Chondrocyte (in vitro differentiated cells): ENCODE data around the gene ADAMTSL1. TPM values are rescaled to one million over a fixed set of nuclear protein-coding genes. Genes with fewer than 3 reads are reported as not detected.

Source experiments
- DNase-seq: peaks from one replicate; pipeline ENCODE4 v3.0.0; 2021; ENCODE audit warnings: mixed read lengths, low spot score
- H3K27ac Mint-ChIP-seq: one replicate; pipeline ENCODE4 v1.8.0; 2021; ENCODE audit warnings: mild to moderate bottlenecking, moderate library complexity, mixed read lengths; ENCODE audit not compliant: unreplicated experiment
- H3K27me3 Mint-ChIP-seq: 2 replicates; pipeline ENCODE4 v1.8.0; 2021; ENCODE audit warnings: low read depth, mixed read lengths
- H3K36me3 Mint-ChIP-seq: 2 replicates; pipeline ENCODE4 v1.8.0; 2021; ENCODE audit warnings: low read depth, mixed read lengths
- H3K4me1 Mint-ChIP-seq: 2 replicates; pipeline ENCODE4 v1.8.0; 2021; ENCODE audit warnings: low read depth, mild to moderate bottlenecking, mixed read lengths
- H3K4me3 Mint-ChIP-seq: one replicate; pipeline ENCODE4 v1.8.0; 2021; ENCODE audit warnings: mild to moderate bottlenecking, moderate library complexity, mixed read lengths; ENCODE audit not compliant: unreplicated experiment
- H3K9me3 Mint-ChIP-seq: 2 replicates; pipeline ENCODE4 v1.8.0; 2021; ENCODE audit warnings: low read depth, mixed read lengths
- total RNA-seq: library from RNA; stranded (reverse); gene quantifications from 3 replicates; pipeline ENCODE4 v1.2.1, GENCODE V29; 2021
- TF ChIP-seq, protein P1 (sequence below): fragments of 200-600 bp; sonication (generic); IDR thresholded peaks from 2 replicates; pipeline ENCODE4 v1.5.0; 2021; ENCODE audit warnings: antibody characterized with exemption, mild to moderate bottlenecking, moderate library complexity

ADAMTSL1 gene
- total RNA-seq, 1 donor from 2014 or later = 1.0 TPM

DNA sequence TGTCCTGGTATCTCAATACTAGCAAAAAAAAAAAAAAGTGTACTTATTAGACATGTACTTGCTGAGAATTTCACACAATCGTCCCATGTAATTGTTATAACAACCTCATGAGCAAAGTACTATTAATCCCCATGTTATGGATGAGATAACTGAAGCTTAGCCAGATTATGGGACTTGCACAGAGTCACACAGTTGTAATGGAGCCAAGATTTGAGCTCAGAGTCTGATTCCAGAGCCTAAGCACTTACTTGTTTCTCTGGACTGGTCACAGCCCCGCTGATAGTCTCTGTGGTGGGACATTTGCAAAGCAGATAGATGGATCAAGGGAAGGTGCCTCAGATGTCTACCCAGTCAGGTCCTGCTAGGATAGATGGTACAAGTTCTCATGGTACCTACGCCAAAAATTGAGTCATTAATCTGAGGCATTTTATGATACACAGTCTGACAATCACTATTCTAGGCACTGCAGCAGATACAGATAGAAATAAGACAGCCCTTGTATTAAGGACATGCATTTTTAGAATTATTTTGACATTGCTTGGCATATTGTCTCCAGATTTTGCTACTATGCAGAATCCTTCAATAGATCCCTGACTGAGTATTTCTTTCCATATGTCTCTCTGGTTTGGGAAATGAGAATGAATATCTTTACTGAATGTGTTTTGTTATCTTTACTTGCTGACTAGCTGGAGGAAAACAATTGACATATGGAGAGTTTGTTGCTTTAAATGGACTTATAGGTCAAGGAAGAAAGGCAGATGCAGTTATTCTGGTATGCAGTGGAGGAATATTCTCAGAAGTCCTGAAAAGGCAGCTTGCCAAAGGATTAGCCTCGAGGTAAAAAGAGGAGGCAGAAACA, 149.5 kb downstream of the ADAMTSL1 start:
- peaks cover 5% of the 10 kb centered on the region for H3K9me3 Mint-ChIP-seq
- TF ChIP-seq, protein P1, sequence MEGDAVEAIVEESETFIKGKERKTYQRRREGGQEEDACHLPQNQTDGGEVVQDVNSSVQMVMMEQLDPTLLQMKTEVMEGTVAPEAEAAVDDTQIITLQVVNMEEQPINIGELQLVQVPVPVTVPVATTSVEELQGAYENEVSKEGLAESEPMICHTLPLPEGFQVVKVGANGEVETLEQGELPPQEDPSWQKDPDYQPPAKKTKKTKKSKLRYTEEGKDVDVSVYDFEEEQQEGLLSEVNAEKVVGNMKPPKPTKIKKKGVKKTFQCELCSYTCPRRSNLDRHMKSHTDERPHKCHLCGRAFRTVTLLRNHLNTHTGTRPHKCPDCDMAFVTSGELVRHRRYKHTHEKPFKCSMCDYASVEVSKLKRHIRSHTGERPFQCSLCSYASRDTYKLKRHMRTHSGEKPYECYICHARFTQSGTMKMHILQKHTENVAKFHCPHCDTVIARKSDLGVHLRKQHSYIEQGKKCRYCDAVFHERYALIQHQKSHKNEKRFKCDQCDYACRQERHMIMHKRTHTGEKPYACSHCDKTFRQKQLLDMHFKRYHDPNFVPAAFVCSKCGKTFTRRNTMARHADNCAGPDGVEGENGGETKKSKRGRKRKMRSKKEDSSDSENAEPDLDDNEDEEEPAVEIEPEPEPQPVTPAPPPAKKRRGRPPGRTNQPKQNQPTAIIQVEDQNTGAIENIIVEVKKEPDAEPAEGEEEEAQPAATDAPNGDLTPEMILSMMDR = no peak
- no peak overlapping the region for H3K4me3 Mint-ChIP-seq
- no peaks in the 10 kb centered on the region for H3K36me3 Mint-ChIP-seq
- peaks cover 3% of the 10 kb centered on the region for H3K4me1 Mint-ChIP-seq
- no peaks in the 10 kb centered on the region for H3K27me3 Mint-ChIP-seq
- no peak overlapping the region for H3K27ac Mint-ChIP-seq
- no peak for DNase-seq

DNA sequence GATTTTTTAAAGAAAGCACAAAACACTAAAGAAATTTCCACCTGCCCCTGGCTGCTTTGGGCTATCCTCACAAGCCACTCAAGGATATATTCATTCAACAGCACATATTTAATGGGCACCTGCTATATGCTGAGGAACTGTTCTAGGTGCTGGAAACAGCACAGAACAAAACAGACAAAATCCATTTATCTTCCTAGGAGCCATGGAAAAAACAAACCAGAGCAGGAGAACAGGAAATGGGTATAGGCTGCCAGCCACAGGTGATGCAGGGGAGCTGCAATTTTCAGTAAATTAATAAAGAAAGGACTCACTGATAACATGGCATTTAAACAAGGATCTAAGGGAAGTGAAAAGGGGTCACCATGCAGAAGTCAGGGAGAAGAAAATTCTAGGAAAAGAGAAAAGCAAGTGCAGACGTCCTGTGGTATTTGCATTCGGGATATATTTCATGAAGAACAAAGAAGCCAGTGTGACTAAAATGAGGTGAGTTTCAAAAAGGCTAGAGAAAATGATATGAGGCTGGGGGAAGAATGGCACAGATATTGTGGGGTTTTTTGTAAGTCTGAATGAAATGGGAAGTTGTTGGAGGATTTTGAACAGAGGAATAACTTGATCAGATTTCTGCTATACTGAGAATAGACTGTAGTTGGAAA, 152.2 kb downstream of the ADAMTSL1 start:
- no peak overlapping the region for H3K27ac Mint-ChIP-seq
- peaks cover 3% of the 10 kb centered on the region for H3K4me1 Mint-ChIP-seq
- TF ChIP-seq, protein P1 = peak; percentile 8
- peaks cover 5% of the 10 kb centered on the region for H3K9me3 Mint-ChIP-seq
- no peak overlapping the region for H3K4me3 Mint-ChIP-seq
- no peaks in the 10 kb centered on the region for H3K27me3 Mint-ChIP-seq
- no peaks in the 10 kb centered on the region for H3K36me3 Mint-ChIP-seq
- DNase-seq = no peak

DNA sequence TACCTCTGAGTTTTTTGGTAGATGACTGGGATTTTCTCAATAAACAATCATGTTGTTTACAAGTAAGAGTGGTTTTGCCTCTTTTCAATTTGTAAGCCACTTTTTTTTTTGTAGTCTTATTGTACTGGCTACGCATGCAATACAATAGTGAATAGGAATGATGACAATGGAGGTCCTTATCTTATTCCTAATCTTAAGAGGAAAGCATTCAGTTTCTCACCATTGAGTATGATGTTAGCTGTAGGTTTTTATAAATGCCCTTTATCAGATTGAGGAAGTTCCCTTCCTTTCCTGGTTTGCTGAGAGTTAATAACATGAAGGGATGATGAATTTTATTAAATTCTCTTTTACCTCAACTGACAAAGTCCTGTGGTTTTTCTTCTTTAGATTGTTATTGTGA, 155.2 kb downstream of the ADAMTSL1 start:
- TF ChIP-seq, protein P1 = no peak
- Mint-ChIP-seq H3K36me3 (no peaks in the 10 kb centered on the region), H3K27me3 (no peaks in the 10 kb centered on the region), H3K4me1 (peaks cover 15% of the 10 kb centered on the region), H3K4me3 (no peak overlapping the region), H3K27ac (no peak overlapping the region), H3K9me3 (peaks cover 5% of the 10 kb centered on the region)
- DNase-seq = no peak

DNA sequence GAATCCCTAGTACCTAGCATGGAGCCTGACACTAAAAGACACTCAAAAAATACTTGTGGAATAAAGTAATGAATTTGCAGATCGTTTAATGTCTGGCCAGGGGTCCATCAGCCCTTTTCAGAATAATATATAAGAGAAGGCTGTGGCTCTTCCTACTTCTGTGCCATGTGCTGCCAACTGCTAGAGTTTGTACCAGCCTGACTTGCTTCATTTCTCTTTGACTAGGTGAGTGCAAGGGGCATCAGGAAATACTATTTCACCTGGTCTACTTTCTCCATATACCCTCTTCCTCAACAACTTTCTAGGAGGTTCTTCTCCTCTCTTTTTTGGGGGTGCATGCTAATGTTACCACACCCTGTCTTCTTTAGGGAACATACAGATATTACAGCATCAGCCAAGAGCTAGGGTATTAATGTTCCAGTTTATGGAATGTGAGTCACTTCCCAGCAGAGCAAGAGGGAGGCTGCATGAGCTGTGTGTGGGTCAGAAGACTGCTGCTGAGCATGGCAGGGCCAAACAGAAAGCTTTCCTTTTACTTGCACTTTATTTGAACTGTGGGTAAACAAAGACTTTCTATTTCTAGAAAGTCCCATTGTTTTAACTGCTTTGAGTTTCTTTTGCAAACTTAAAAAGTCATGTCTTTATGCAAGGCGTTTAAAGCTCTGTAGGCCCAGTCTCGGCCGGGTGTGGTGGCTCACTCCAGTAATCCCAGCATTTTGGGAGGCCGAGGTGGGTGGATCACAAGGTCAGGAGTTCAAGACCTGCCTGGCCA, 158.9 kb downstream of the ADAMTSL1 start:
- Mint-ChIP-seq H3K27ac (peak overlapping the region; percentile 54), H3K36me3 (no peaks in the 10 kb centered on the region), H3K4me1 (peaks cover 15% of the 10 kb centered on the region), H3K4me3 (no peak overlapping the region), H3K27me3 (no peaks in the 10 kb centered on the region), H3K9me3 (peaks cover under 1% of the 10 kb centered on the region)
- no peak for DNase-seq
- TF ChIP-seq, protein P1 = no peak

DNA sequence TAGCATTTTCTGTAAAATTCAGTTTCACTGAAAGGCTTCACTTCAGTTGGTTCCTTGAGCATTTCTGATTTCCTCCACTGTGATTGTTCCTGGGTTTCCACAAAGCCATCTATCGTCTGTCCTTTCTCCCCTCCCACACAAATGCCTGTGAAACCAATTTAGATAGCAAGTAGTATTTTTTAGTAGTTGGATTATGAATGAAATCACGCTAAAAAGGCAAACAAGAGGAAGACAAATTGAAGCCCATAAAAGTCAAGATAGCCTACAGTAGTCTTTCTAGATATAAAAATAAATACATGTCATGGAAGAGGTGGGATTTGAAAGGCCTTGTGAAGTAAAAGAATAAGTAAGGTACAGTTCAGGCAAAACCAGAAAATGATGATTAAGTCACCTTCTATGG, 162.8 kb downstream of the ADAMTSL1 start:
- Mint-ChIP-seq H3K9me3 (no peaks in the 10 kb centered on the region), H3K4me1 (peaks cover 15% of the 10 kb centered on the region), H3K27me3 (no peaks in the 10 kb centered on the region), H3K4me3 (no peak overlapping the region), H3K27ac (no peak overlapping the region), H3K36me3 (no peaks in the 10 kb centered on the region)
- no peak for DNase-seq
- TF ChIP-seq, protein P1 = no peak
